ENCODE results near the gene ZBTB4.
A peak's percentile ranks its signal among the peaks of the same experiment; 100 is the strongest.

The ZBTB4 gene

GRCh38 chr17:7479213-7480088 lies at the start of gene ZBTB4:
Gene ZBTB4, minus strand, starts transcription at chr17:7479631. Its CDS starts 12,830 bp downstream, at chr17:7466801.
- peak; percentile 29 for DNase-seq

GRCh38 chr17:7528842-7529241 lies 49.4 kb upstream of the ZBTB4 start:
- no peak for DNase-seq

GRCh38 chr17:7523033-7523432 lies 43.6 kb upstream of the ZBTB4 start:
- DNase-seq: no peak

- no peak for DNase-seq
Observed at GRCh38 chr17:7515911-7516610, 36.6 kb upstream of the ZBTB4 start.

- DNase-seq: no peak
Observed at GRCh38 chr17:7513850-7514419, 34.5 kb upstream of the ZBTB4 start.

GRCh38 chr17:7512824-7513540 lies 33.6 kb upstream of the ZBTB4 start:
- no peak for DNase-seq

- DNase-seq: no peak
Observed at GRCh38 chr17:7512105-7512504, 32.7 kb upstream of the ZBTB4 start.

- DNase-seq: no peak
Observed at GRCh38 chr17:7511108-7511507, 31.7 kb upstream of the ZBTB4 start.

- no peak for DNase-seq
Observed at GRCh38 chr17:7509937-7510336, 30.5 kb upstream of the ZBTB4 start.

GRCh38 chr17:7508846-7509245 lies 29.4 kb upstream of the ZBTB4 start:
- no peak for DNase-seq

- DNase-seq: no peak
Observed at GRCh38 chr17:7508145-7508544, 28.7 kb upstream of the ZBTB4 start.

GRCh38 chr17:7503521-7503920 lies 24.1 kb upstream of the ZBTB4 start:
- no peak for DNase-seq

- no peak for DNase-seq
Observed at GRCh38 chr17:7502987-7503386, 23.6 kb upstream of the ZBTB4 start.

GRCh38 chr17:7502171-7502847 lies 22.9 kb upstream of the ZBTB4 start:
- no peak for DNase-seq

- no peak for DNase-seq
Observed at GRCh38 chr17:7501729-7502128, 22.3 kb upstream of the ZBTB4 start.

GRCh38 chr17:7499161-7499560 lies 19.7 kb upstream of the ZBTB4 start:
- no peak for DNase-seq

- no peak for DNase-seq
Observed at GRCh38 chr17:7497636-7498035, 18.2 kb upstream of the ZBTB4 start.

GRCh38 chr17:7497228-7497627 lies 17.8 kb upstream of the ZBTB4 start:
- no peak for DNase-seq

GRCh38 chr17:7496470-7497183 lies 17.2 kb upstream of the ZBTB4 start:
- DNase-seq: no peak

- no peak for DNase-seq
Observed at GRCh38 chr17:7495906-7496434, 16.5 kb upstream of the ZBTB4 start.

GRCh38 chr17:7493941-7494340 lies 14.5 kb upstream of the ZBTB4 start:
- no peak for DNase-seq

GRCh38 chr17:7491583-7491982 lies 12.2 kb upstream of the ZBTB4 start:
- no peak for DNase-seq
